K562 (cell line): Measurements from ENCODE around the gene NUDCD3. TPM values are rescaled to one million over a fixed set of nuclear protein-coding genes. Genes with fewer than 3 reads are reported as not detected.

Experiments
- ATAC-seq: fragments of 200-7000 bp; cut with Tn5 transposase; 3 replicates; pipeline ENCODE4 v1.9.1; 2020; ENCODE audit warnings: moderate library complexity
- BruUV-seq: library from RNA; stranded (reverse); fragments of 400-500 nt; replicated peaks from 2 replicates; lab custom pipeline; 2021; lab: Mats Ljungman, UMichigan
- CTCF ChIA-PET: fragments of 300-600 bp; formaldehyde crosslinking; extraction: SDS; loops from one replicate; lab custom pipeline; 2021; ENCODE audit warnings: low intra/inter-chr PET ratio; lab: Yijun Ruan, JAX
- POLR2A ChIA-PET: fragments of 300-600, 350-650 bp; sonication (Branson Sonifier 250); formaldehyde crosslinking; extraction: SDS; loops from one replicate; lab custom pipeline; 2021; ENCODE audit warnings: antibody characterized with exemption, inconsistent platforms; lab: Yijun Ruan, JAX
- DNase-seq, 4 experiments: peaks; one replicate each; pipeline versions ENCODE4 v3.0.0 to v3.0.0-alpha.2; 2011 to 2018; ENCODE audit warnings: low spot score in 3 of 4, mixed read lengths in 3 of 4; ENCODE audit errors: extremely low read depth in 1 of 4
- FAIRE-seq: peaks from 2 replicates; lab custom pipeline; 2011; peaks lifted over from hg19 to GRCh38; lab: Jason Lieb, UNC
- H2AFZ ChIP-seq: 2 replicates; pipeline ENCODE4 v1.6.0; 2011; ENCODE audit warnings: low read depth, low read length, control low read depth, inconsistent platforms
- H3K27ac ChIP-seq: fragments of 200-600 bp; 3 replicates; pipeline ENCODE4 v1.8.0; 2011; ENCODE audit warnings: low read depth, mild to moderate bottlenecking, control low read depth, inconsistent platforms, low read length, moderate library complexity, mixed read lengths; ENCODE audit errors: extremely low read depth
- H3K27me3 ChIP-seq, 2 experiments: fragments of 300-600 bp in 1 of 2; 2 replicates in 1 of 2; 3 replicates in 1 of 2; pipeline versions ENCODE4 v1.6.0 to v1.8.0; 2011; ENCODE audit warnings: inconsistent platforms in 2 of 2, low read length in 2 of 2, mild to moderate bottlenecking in 1 of 2, mixed read lengths in 1 of 2, moderate library complexity in 1 of 2; ENCODE audit not compliant: control insufficient read depth in 2 of 2, insufficient read depth in 2 of 2
- H3K36me3 ChIP-seq: fragments of 300-600 bp; 3 replicates; pipeline ENCODE4 v1.8.0; 2011; ENCODE audit warnings: mild to moderate bottlenecking, low read length, inconsistent platforms; ENCODE audit not compliant: control insufficient read depth, insufficient read depth
- H3K4me1 ChIP-seq, 2 experiments: fragments of 200-600 bp in 1 of 2; replicated peaks in 1 of 2; 2 replicates in 1 of 2; 3 replicates in 1 of 2; pipeline versions ENCODE4 v1.5.1 to v1.8.0; 2011; ENCODE audit warnings: inconsistent platforms in 2 of 2, low read length in 2 of 2, mild to moderate bottlenecking in 1 of 2, mixed read lengths in 1 of 2, moderate library complexity in 1 of 2; ENCODE audit not compliant: control insufficient read depth in 2 of 2, insufficient read depth in 2 of 2
- H3K4me2 ChIP-seq: 2 replicates; pipeline ENCODE4 v1.6.1; 2011; ENCODE audit warnings: low read length, control low read depth, inconsistent platforms, mixed read lengths; ENCODE audit not compliant: insufficient read depth
- H3K4me3 ChIP-seq: fragments of 200-600 bp; sonication (generic), shearing (Covaris generic); 2 replicates; pipeline ENCODE4 v1.5.1; 2016; ENCODE audit warnings: control low read depth, inconsistent platforms
- H3K79me2 ChIP-seq: fragments of 200-600 bp; 3 replicates; pipeline ENCODE4 v1.8.0; 2011; ENCODE audit warnings: low read length, inconsistent platforms; ENCODE audit not compliant: control insufficient read depth, insufficient read depth
- H3K9ac ChIP-seq, 2 experiments: 2 replicates each; pipeline versions ENCODE4 v1.6.0 to v1.6.1; 2011; ENCODE audit warnings: low read depth in 2 of 2, low read length in 2 of 2, control low read depth in 1 of 2, inconsistent platforms in 1 of 2, mild to moderate bottlenecking in 1 of 2, mixed read lengths in 1 of 2; ENCODE audit not compliant: insufficient read depth in 1 of 2
- H3K9me1 ChIP-seq: one replicate; pipeline ENCODE4 v1.6.0; 2011; ENCODE audit warnings: inconsistent platforms, mild to moderate bottlenecking, low read length, moderate library complexity; ENCODE audit not compliant: control insufficient read depth, insufficient read depth
- H3K9me3 ChIP-seq: replicated peaks from 2 replicates; pipeline ENCODE4 v1.5.1; 2011; ENCODE audit warnings: low read depth, low read length, inconsistent platforms; ENCODE audit not compliant: control insufficient read depth, insufficient read depth
- H4K20me1 ChIP-seq: replicated peaks from 2 replicates; pipeline ENCODE4 v1.6.1; 2011; ENCODE audit warnings: low read length, inconsistent platforms, mixed read lengths; ENCODE audit not compliant: control insufficient read depth, insufficient read depth
- CBFB ChIP-seq: sonication (generic); formaldehyde crosslinking; IDR thresholded peaks from 2 replicates; pipeline ENCODE4 v1.4.0; 2020; ENCODE audit warnings: mild to moderate bottlenecking, missing genetic modification reagents
- E2F3 ChIP-seq: fragments of 250-450 bp; sonication (Bioruptor Pico); IDR thresholded peaks from 2 replicates; pipeline ENCODE4 v1.4.0; 2020; ENCODE audit warnings: mild to moderate bottlenecking
- JUND ChIP-seq, 2 experiments: IDR thresholded peaks; 2 replicates in 1 of 2; 3 replicates in 1 of 2; pipeline ENCODE4 v1.6.1; 2011; ENCODE audit warnings: borderline replicate concordance in 2 of 2, low read depth in 2 of 2, low read length in 2 of 2, improper control_type of control experiment in 1 of 2, missing biosample characterization in 1 of 2, missing genetic modification characterization in 1 of 2, missing genetic modification reagents in 1 of 2
- L3MBTL2 ChIP-seq: fragments of 450-650 bp; IDR thresholded peaks from 2 replicates; pipeline ENCODE4 v1.6.1; 2016; ENCODE audit warnings: mild to moderate bottlenecking, moderate library complexity
- PCBP2 ChIP-seq: fragments of 200-400 bp; formaldehyde crosslinking; IDR thresholded peaks from 2 replicates; pipeline ENCODE4 v1.6.1; 2018; ENCODE audit warnings: low read length, low read depth, mild to moderate bottlenecking, moderate library complexity; ENCODE audit not compliant: poor library complexity, severe bottlenecking
- SAP30 ChIP-seq: fragments of 200-600 bp; sonication (generic); IDR thresholded peaks from 2 replicates; pipeline ENCODE4 v1.6.1; 2012; ENCODE audit warnings: borderline replicate concordance, low read depth, mild to moderate bottlenecking, moderate library complexity, low read length, control low read depth, inconsistent platforms; ENCODE audit not compliant: insufficient read depth, poor library complexity, severe bottlenecking
- SRSF1 ChIP-seq: fragments of 200-400 bp; formaldehyde crosslinking; IDR thresholded peaks from 2 replicates; pipeline ENCODE4 v1.6.1; 2017; ENCODE audit warnings: mild to moderate bottlenecking, low read depth, low read length, moderate library complexity
- TAF1 ChIP-seq: IDR thresholded peaks from 2 replicates; pipeline ENCODE4 v1.6.1; 2011; ENCODE audit warnings: mild to moderate bottlenecking, low read length, moderate library complexity; ENCODE audit not compliant: insufficient read depth, control insufficient read depth, severe bottlenecking; ENCODE audit errors: extremely low read depth
- TRIM24 ChIP-seq, 2 experiments: fragments of 450-650 bp; IDR thresholded peaks; 2 replicates each; pipeline ENCODE4 v1.6.1; 2016
- ZNF3 ChIP-seq: fragments of 250-450 bp; sonication (Bioruptor Pico); IDR thresholded peaks from 2 replicates; pipeline ENCODE4 v1.5.0; 2021; ENCODE audit warnings: mild to moderate bottlenecking, moderate library complexity
- WGBS: fragments of 100-300 bp; shearing (Covaris generic); methylation state at CpG from one replicate; pipeline ENCODE4 v1.1.6; 2016; ENCODE audit warnings: low coverage, mixed read lengths; ENCODE audit not compliant: insufficient coverage; ENCODE audit errors: missing lambda C conversion rate; 5-methylcytosine and 5-hydroxymethylcytosine counted together
- in situ Hi-C: fragments of 300-500 bp; cut with MboI; formaldehyde crosslinking; loops from 4 replicates; pipeline ENCODE4 v1.15.0; 2018; ENCODE audit warnings: inconsistent platforms, mixed read lengths
- intact Hi-C: fragments of 100-400 bp; cut with micrococcal nuclease; formaldehyde crosslinking; loops from 2 replicates; pipeline ENCODE4 v1.14.2; 2022
- polyA plus RNA-seq, 8 experiments: library from polyadenylated mRNA; depleted of rRNA in 4 of 8; stranded (reverse) in 5 of 8; unstranded in 3 of 8; fragments of >200 nt; fragmentation: Nextera tagmentation in 2 of 8; fragmentation: Illumina TruSeq in 1 of 8; extraction: Ambion mirVana in 2 of 8; extraction: Trizol in 1 of 8; gene quantifications; 2 replicates each; pipeline versions ENCODE4 v1.2.1 to v1.2.3, GENCODE V29; 2011 to 2014; ENCODE audit warnings: inconsistent platforms in 1 of 8, missing spikeins in 1 of 8
- total RNA-seq, 7 experiments: library from RNA; depleted of rRNA in 6 of 7; stranded (reverse); fragments of >200 nt in 6 of 7; fragmentation: Illumina TruSeq in 2 of 7; extraction: Trizol in 2 of 7; gene quantifications; 2 replicates each; pipeline versions ENCODE4 v1.2.1 to v1.2.3, GENCODE V29; 2011 to 2021; ENCODE audit warnings: low replicate concordance in 1 of 7
- TF ChIP-seq, protein P1 (sequence below): fragments of 200-400 bp; formaldehyde crosslinking; IDR thresholded peaks from 2 replicates; pipeline ENCODE4 v1.6.1; 2017; ENCODE audit warnings: mild to moderate bottlenecking, low read depth, low read length, moderate library complexity
- TF ChIP-seq, protein P2 (sequence below), 2 experiments: IDR thresholded peaks in 1 of 2; conservative IDR thresholded peaks in 1 of 2; 2 replicates each; pipeline ENCODE4 v1.6.1; 2016; ENCODE audit warnings: low read depth in 2 of 2, mild to moderate bottlenecking in 1 of 2, missing compliant biosample characterization in 1 of 2, missing genetic modification characterization in 1 of 2, moderate library complexity in 1 of 2
- TF ChIP-seq, protein P3 (sequence below): fragments of 250-450 bp; sonication (Bioruptor Pico); IDR thresholded peaks from 2 replicates; pipeline ENCODE4 v1.8.0; 2022; ENCODE audit warnings: inconsistent platforms

Gene NUDCD3
- total and polyA plus RNA-seq, 9 of the 15 experiments (the other 6 are each of a cell fraction or from before 2014, with no cell fraction given): 24.8 to 64.2 (median 42.6) TPM

DNA sequence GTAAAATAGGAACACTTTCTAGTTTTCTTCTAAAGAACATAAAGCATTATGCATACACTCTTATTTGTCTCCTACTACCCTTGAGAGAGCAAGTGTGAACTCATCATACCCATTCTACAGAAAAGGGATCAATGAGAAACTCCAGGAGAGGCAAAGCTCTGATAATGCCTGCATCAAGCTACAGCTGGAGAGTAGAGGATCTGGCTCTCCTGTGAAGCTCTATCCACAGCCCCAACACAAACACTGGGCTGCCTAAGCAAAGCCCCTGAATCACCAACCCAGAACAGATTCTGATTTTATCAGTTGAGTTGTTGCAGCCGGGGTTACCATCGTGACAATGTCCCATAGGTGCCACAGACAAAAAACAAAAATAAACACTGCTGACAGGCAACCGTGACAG, 74.9 kb downstream of the NUDCD3 start (continued):
- TF ChIP-seq, protein P1, sequence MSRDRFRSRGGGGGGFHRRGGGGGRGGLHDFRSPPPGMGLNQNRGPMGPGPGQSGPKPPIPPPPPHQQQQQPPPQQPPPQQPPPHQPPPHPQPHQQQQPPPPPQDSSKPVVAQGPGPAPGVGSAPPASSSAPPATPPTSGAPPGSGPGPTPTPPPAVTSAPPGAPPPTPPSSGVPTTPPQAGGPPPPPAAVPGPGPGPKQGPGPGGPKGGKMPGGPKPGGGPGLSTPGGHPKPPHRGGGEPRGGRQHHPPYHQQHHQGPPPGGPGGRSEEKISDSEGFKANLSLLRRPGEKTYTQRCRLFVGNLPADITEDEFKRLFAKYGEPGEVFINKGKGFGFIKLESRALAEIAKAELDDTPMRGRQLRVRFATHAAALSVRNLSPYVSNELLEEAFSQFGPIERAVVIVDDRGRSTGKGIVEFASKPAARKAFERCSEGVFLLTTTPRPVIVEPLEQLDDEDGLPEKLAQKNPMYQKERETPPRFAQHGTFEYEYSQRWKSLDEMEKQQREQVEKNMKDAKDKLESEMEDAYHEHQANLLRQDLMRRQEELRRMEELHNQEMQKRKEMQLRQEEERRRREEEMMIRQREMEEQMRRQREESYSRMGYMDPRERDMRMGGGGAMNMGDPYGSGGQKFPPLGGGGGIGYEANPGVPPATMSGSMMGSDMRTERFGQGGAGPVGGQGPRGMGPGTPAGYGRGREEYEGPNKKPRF: no peak
- TF ChIP-seq SRSF1: no peak
- no peak for TF ChIP-seq L3MBTL2
- no peak for TF ChIP-seq CBFB
- TF ChIP-seq SAP30: no peak

DNA sequence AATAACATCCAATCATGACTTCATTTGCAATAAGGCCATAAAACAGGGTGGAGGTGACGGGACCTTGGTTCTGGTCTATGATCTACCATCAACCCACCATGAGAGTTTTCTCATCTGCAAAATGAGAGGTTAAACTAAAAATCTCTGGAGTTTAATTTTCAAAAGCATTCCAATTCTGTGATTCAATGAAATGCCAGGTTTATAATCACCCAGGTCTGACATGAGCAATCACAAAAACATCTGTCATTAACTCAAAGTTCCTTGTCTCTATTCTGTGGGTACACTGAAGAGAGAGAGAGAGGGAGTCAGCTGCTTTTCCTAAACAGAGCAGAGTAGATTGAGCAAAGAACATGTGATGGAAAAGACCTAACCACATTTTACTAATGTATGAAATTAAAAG, 75.4 kb downstream of the NUDCD3 start:
- H4K20me1 ChIP-seq: 0 out of 2 replicates have a peak, but pooled peaks cover 3% of the 10 kb centered on the region
- WGBS: 100% methylated on average over 1 of the region's 1 CpG
- DNase-seq (no peak), ATAC-seq (no peak), FAIRE-seq (no peak)
- BruUV-seq: no TSS peak
- H3K79me2 ChIP-seq: peaks cover 10% of the 10 kb centered on the region; the same call in 2 of the 3 replicates
- H3K36me3 ChIP-seq: peaks cover 8% of the 10 kb centered on the region; the same call in 2 of the 3 replicates
- ChIA-PET CTCF (no interaction called here), POLR2A (interaction anchor here (0.8 kb wide), 1 partner anchor 13 kb away, joined by 3 read pairs; no protein-coding TSS in a partner anchor)
- intact Hi-C loops (no loop called here), in situ Hi-C loops (no loop called here)
- no peak overlapping the region for H3K4me3 ChIP-seq
- no peak overlapping the region for H2AFZ ChIP-seq
- H3K27me3 ChIP-seq: no peaks in the 10 kb centered on the region
- no peak overlapping the region for H3K4me2 ChIP-seq
- H3K4me1 ChIP-seq: no peaks in the 10 kb centered on the region; a peak in 1 of 5 replicates
- no peak overlapping the region for H3K9ac ChIP-seq
- no peaks in the 10 kb centered on the region for H3K9me3 ChIP-seq
- H3K27ac ChIP-seq: no peak overlapping the region
- no peaks in the 10 kb centered on the region for H3K9me1 ChIP-seq
- no peak for TF ChIP-seq ZNF3 (CRISPR knock-in tag)
- no peak for TF ChIP-seq TRIM24 (IDR thresholded peaks at IDR 0.05)
- TF ChIP-seq, protein P2, sequence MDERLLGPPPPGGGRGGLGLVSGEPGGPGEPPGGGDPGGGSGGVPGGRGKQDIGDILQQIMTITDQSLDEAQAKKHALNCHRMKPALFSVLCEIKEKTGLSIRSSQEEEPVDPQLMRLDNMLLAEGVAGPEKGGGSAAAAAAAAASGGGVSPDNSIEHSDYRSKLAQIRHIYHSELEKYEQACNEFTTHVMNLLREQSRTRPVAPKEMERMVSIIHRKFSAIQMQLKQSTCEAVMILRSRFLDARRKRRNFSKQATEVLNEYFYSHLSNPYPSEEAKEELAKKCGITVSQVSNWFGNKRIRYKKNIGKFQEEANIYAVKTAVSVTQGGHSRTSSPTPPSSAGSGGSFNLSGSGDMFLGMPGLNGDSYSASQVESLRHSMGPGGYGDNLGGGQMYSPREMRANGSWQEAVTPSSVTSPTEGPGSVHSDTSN (CRISPR knock-in tag; IDR thresholded peaks at IDR 0.05; ENCODE audit: low read depth): no peak
- TF ChIP-seq, protein P2 (tag; conservative IDR thresholded peaks at IDR 0.05; ENCODE audit: low read depth): no peak
- TF ChIP-seq E2F3 (CRISPR knock-in tag): no peak
- TF ChIP-seq TAF1: no peak
- TF ChIP-seq, protein P3, sequence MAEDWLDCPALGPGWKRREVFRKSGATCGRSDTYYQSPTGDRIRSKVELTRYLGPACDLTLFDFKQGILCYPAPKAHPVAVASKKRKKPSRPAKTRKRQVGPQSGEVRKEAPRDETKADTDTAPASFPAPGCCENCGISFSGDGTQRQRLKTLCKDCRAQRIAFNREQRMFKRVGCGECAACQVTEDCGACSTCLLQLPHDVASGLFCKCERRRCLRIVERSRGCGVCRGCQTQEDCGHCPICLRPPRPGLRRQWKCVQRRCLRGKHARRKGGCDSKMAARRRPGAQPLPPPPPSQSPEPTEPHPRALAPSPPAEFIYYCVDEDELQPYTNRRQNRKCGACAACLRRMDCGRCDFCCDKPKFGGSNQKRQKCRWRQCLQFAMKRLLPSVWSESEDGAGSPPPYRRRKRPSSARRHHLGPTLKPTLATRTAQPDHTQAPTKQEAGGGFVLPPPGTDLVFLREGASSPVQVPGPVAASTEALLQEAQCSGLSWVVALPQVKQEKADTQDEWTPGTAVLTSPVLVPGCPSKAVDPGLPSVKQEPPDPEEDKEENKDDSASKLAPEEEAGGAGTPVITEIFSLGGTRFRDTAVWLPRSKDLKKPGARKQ (CRISPR knock-in tag): no peak
- TF ChIP-seq PCBP2: no peak
- TF ChIP-seq JUND (IDR thresholded peaks at IDR 0.05; ENCODE audit: borderline replicate concordance, low read depth, low read length): no peak
- TF ChIP-seq JUND (tag; IDR thresholded peaks at IDR 0.05; ENCODE audit: borderline replicate concordance, low read depth, low read length): no peak
